NCI-H146 (cell line): Measurements from ENCODE around the gene MSH5.
A peak's percentile ranks its signal among the peaks of the same experiment; 100 is the strongest.
"Not testable (repeated sequence)": the region's sequence is repeated elsewhere in the genome, so short reads cannot be mapped to it uniquely, and the experiment has no call there.

Source experiments
- DNase-seq: peaks from one replicate; lab custom pipeline; 2025; lab: John Stamatoyannopoulos, UW

Gene MSH5

GRCh38 chr6:31801031-31801927, 61.5 kb downstream of the MSH5 start:
- not testable (repeated sequence) for DNase-seq

- DNase-seq, result no peak
These were observed 66.2 kb downstream of the MSH5 start for GRCh38 chr6:31805939-31806469.

DNA sequence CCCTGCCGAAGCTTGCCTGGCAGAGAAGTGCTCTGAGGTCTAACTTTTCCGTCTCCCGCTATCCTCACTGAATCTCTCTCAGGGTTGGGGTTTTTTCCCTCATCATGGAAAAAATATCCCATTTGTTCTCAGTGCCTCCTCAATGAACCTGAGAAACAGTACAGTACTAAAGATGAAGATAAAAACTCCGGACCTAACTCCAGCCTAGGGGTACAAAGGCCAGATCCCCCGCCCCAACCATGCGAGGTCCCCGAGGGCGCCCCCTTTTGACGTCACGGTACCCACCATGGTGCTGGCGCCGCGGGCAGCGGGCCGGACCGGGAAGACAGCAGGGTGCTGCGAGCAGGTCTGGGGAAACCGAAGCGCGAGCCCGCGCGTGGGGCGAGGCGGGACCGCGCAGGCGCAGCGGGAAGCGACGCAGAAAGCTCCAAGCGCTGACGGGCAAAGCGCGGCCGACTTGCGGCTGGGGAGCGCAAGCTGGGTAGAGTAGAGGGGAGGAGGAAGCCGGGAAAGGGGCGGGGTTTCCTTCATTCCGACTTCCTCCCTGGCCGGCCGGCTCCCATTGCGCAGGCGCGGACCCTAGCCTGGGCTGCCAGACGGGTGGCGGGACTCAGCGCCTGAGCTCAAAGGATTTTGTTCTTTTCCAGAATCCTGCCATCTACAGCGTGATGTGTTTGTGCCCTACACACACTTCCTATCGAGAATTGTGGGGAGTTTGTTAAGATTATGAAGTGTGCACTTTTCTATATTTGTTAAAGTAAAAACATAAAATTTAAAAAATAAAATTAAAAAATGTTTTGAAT, 66.9 kb downstream of the MSH5 start, which contains the start of gene LSM2:
Gene LSM2, minus strand, starts transcription at position 497 of the 803 bp plus-strand sequence. Its CDS starts 209 bp downstream, at position 288.
- peak; percentile 97 for DNase-seq

- not testable (repeated sequence) for DNase-seq
These were observed 68.8 kb downstream of the MSH5 start for GRCh38 chr6:31808599-31808998.

- DNase-seq, result no peak
These were observed 71.8 kb downstream of the MSH5 start for GRCh38 chr6:31811645-31812044.
